H1 (cell line): ENCODE data around the gene RHCG. TPM values are rescaled to one million over a fixed set of nuclear protein-coding genes. Genes with fewer than 3 reads are reported as not detected.

Experiments
- E2F6 ChIP-seq: IDR thresholded peaks from 2 replicates; pipeline ENCODE4 v1.6.1; 2012; ENCODE audit warnings: inconsistent platforms
- EP300 ChIP-seq, 2 experiments: IDR thresholded peaks; 1 replicate in 1 of 2; 2 replicates in 1 of 2; pipeline ENCODE4 v1.6.1; 2011 to 2012; ENCODE audit warnings: low read depth in 2 of 2, low read length in 2 of 2, mild to moderate bottlenecking in 2 of 2, borderline replicate concordance in 1 of 2, inconsistent platforms in 1 of 2, moderate library complexity in 1 of 2
- GTF2F1 ChIP-seq: IDR thresholded peaks from 2 replicates; pipeline ENCODE4 v1.6.1; 2012; ENCODE audit warnings: low read depth, low read length, improper control_type of control experiment, borderline replicate concordance
- MAX ChIP-seq: IDR thresholded peaks from 2 replicates; pipeline ENCODE4 v1.6.1; 2012; ENCODE audit warnings: inconsistent platforms
- NANOG ChIP-seq: IDR thresholded peaks from 2 replicates; pipeline ENCODE4 v1.6.1; 2011; ENCODE audit warnings: low read length, low read depth, mild to moderate bottlenecking, inconsistent platforms; ENCODE audit not compliant: insufficient read depth, poor library complexity, severe bottlenecking
- SP2 ChIP-seq: IDR thresholded peaks from 2 replicates; pipeline ENCODE4 v1.6.1; 2012; ENCODE audit warnings: mild to moderate bottlenecking, low read length, inconsistent platforms
- SP4 ChIP-seq: IDR thresholded peaks from 2 replicates; pipeline ENCODE4 v1.6.1; 2012; ENCODE audit warnings: low read length, inconsistent platforms
- SRF ChIP-seq: IDR thresholded peaks from 2 replicates; pipeline ENCODE4 v1.6.1; 2011; ENCODE audit warnings: mild to moderate bottlenecking, low read depth, low read length, moderate library complexity
- polyA plus RNA-seq, 7 experiments: library from polyadenylated mRNA; depleted of rRNA in 3 of 7; stranded (reverse) in 5 of 7; unstranded in 2 of 7; fragments of >200 nt in 5 of 7; fragments of 200-250 nt in 2 of 7; gene quantifications; 1 replicate in 5 of 7; 2 replicates in 1 of 7; 4 replicates in 1 of 7; pipeline versions ENCODE4 v1.2.1 to v1.2.3, GENCODE V29; 2011 to 2013; ENCODE audit warnings: missing spikeins in 2 of 7, mixed read lengths in 2 of 7
- total RNA-seq: library from RNA; stranded (reverse); fragmentation: NEBNext Ultra II Directional; extraction: Animal tissue kit (Norgen Biotek cat#: 25700); gene quantifications from 2 replicates; pipeline ENCODE4 v1.2.1, GENCODE V29; 2021

The RHCG gene
- total and polyA plus RNA-seq, 2 of the 8 experiments (the other 6 are each of a cell fraction or from before 2014, with no cell fraction given) = 0.68 TPM; not detected in 1

- no peak for TF ChIP-seq SRF
- TF ChIP-seq NANOG = no peak
- TF ChIP-seq EP300 (IDR thresholded peaks at IDR 0.05; ENCODE audit: borderline replicate concordance in 1 of 2, low read depth in 2 of 2, low read length in 2 of 2) = no peak
- no peak for TF ChIP-seq SP4
- TF ChIP-seq MAX = no peak
- no peak for TF ChIP-seq SP2
- TF ChIP-seq GTF2F1 = no peak
- no peak for TF ChIP-seq E2F6
- TF ChIP-seq, all 59 proteins: peak for 0
Measured at GRCh38 chr15:89447676-89448075, 48.7 kb downstream of the RHCG start (continued).
